ENCODE results near the gene SCFD2.

GRCh38 chr4:53057679-53058078 is 308.2 kb downstream of the SCFD2 start:
- TF ChIP-seq MAZ (IDR thresholded peaks at IDR 0.05; ENCODE audit: borderline replicate concordance, low read depth, low read length): no peak
- TF ChIP-seq SMC3 (IDR thresholded peaks at IDR 0.05): no peak
- TF ChIP-seq, protein P1, sequence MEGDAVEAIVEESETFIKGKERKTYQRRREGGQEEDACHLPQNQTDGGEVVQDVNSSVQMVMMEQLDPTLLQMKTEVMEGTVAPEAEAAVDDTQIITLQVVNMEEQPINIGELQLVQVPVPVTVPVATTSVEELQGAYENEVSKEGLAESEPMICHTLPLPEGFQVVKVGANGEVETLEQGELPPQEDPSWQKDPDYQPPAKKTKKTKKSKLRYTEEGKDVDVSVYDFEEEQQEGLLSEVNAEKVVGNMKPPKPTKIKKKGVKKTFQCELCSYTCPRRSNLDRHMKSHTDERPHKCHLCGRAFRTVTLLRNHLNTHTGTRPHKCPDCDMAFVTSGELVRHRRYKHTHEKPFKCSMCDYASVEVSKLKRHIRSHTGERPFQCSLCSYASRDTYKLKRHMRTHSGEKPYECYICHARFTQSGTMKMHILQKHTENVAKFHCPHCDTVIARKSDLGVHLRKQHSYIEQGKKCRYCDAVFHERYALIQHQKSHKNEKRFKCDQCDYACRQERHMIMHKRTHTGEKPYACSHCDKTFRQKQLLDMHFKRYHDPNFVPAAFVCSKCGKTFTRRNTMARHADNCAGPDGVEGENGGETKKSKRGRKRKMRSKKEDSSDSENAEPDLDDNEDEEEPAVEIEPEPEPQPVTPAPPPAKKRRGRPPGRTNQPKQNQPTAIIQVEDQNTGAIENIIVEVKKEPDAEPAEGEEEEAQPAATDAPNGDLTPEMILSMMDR (IDR thresholded peaks at IDR 0.05): no peak
- TF ChIP-seq POLR2AphosphoS2 (conservative IDR thresholded peaks at IDR 0.05; ENCODE audit: low read length): no peak
- TF ChIP-seq JUN (IDR thresholded peaks at IDR 0.05): no peak
- no peak for TF ChIP-seq ZSCAN20 (CRISPR knock-in tag; IDR thresholded peaks at IDR 0.05)
- no peak for TF ChIP-seq RAD21 (conservative IDR thresholded peaks at IDR 0.05 in 1 of 2, IDR thresholded peaks at IDR 0.05 in 1 of 2)
- TF ChIP-seq MAX (IDR thresholded peaks at IDR 0.05): no peak
- TF ChIP-seq POLR2A (IDR thresholded peaks at IDR 0.05; ENCODE audit: low read length): no peak
- TF ChIP-seq HOXA7 (CRISPR knock-in tag; IDR thresholded peaks at IDR 0.05): no peak
- TF ChIP-seq CBX8 (IDR thresholded peaks at IDR 0.05): no peak
- no peak for TF ChIP-seq HDAC2 (IDR thresholded peaks at IDR 0.05)
- TF ChIP-seq, protein P2, sequence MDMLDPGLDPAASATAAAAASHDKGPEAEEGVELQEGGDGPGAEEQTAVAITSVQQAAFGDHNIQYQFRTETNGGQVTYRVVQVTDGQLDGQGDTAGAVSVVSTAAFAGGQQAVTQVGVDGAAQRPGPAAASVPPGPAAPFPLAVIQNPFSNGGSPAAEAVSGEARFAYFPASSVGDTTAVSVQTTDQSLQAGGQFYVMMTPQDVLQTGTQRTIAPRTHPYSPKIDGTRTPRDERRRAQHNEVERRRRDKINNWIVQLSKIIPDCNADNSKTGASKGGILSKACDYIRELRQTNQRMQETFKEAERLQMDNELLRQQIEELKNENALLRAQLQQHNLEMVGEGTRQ (IDR thresholded peaks at IDR 0.05): no peak
